K562 (cell line): ENCODE results near the gene NELFE. TPM values are rescaled to one million over a fixed set of nuclear protein-coding genes. Genes with fewer than 3 reads are reported as not detected.

Experiments used
- ATAC-seq: fragments of 200-7000 bp; cut with Tn5 transposase; 3 replicates; pipeline ENCODE4 v1.9.1; 2020; ENCODE audit warnings: moderate library complexity
- BruUV-seq: library from RNA; stranded (reverse); fragments of 400-500 nt; replicated peaks from 2 replicates; lab custom pipeline; 2021; lab: Mats Ljungman, UMichigan
- CTCF ChIA-PET: fragments of 300-600 bp; formaldehyde crosslinking; extraction: SDS; loops from one replicate; lab custom pipeline; 2021; ENCODE audit warnings: low intra/inter-chr PET ratio; lab: Yijun Ruan, JAX
- POLR2A ChIA-PET: fragments of 300-600, 350-650 bp; sonication (Branson Sonifier 250); formaldehyde crosslinking; extraction: SDS; loops from one replicate; lab custom pipeline; 2021; ENCODE audit warnings: antibody characterized with exemption, inconsistent platforms; lab: Yijun Ruan, JAX
- DNase-seq, 4 experiments: peaks; one replicate each; pipeline versions ENCODE4 v3.0.0 to v3.0.0-alpha.2; 2011 to 2018; ENCODE audit warnings: low spot score in 3 of 4, mixed read lengths in 3 of 4; ENCODE audit errors: extremely low read depth in 1 of 4
- FAIRE-seq: peaks from 2 replicates; lab custom pipeline; 2011; peaks lifted over from hg19 to GRCh38; lab: Jason Lieb, UNC
- H2AFZ ChIP-seq: 2 replicates; pipeline ENCODE4 v1.6.0; 2011; ENCODE audit warnings: low read depth, low read length, control low read depth, inconsistent platforms
- H3K27ac ChIP-seq: fragments of 200-600 bp; 3 replicates; pipeline ENCODE4 v1.8.0; 2011; ENCODE audit warnings: low read depth, mild to moderate bottlenecking, control low read depth, inconsistent platforms, low read length, moderate library complexity, mixed read lengths; ENCODE audit errors: extremely low read depth
- H3K27me3 ChIP-seq, 2 experiments: fragments of 300-600 bp in 1 of 2; 2 replicates in 1 of 2; 3 replicates in 1 of 2; pipeline versions ENCODE4 v1.6.0 to v1.8.0; 2011; ENCODE audit warnings: inconsistent platforms in 2 of 2, low read length in 2 of 2, mild to moderate bottlenecking in 1 of 2, mixed read lengths in 1 of 2, moderate library complexity in 1 of 2; ENCODE audit not compliant: control insufficient read depth in 2 of 2, insufficient read depth in 2 of 2
- H3K36me3 ChIP-seq: fragments of 300-600 bp; 3 replicates; pipeline ENCODE4 v1.8.0; 2011; ENCODE audit warnings: mild to moderate bottlenecking, low read length, inconsistent platforms; ENCODE audit not compliant: control insufficient read depth, insufficient read depth
- H3K4me1 ChIP-seq, 2 experiments: fragments of 200-600 bp in 1 of 2; replicated peaks in 1 of 2; 2 replicates in 1 of 2; 3 replicates in 1 of 2; pipeline versions ENCODE4 v1.5.1 to v1.8.0; 2011; ENCODE audit warnings: inconsistent platforms in 2 of 2, low read length in 2 of 2, mild to moderate bottlenecking in 1 of 2, mixed read lengths in 1 of 2, moderate library complexity in 1 of 2; ENCODE audit not compliant: control insufficient read depth in 2 of 2, insufficient read depth in 2 of 2
- H3K4me2 ChIP-seq: 2 replicates; pipeline ENCODE4 v1.6.1; 2011; ENCODE audit warnings: low read length, control low read depth, inconsistent platforms, mixed read lengths; ENCODE audit not compliant: insufficient read depth
- H3K4me3 ChIP-seq: fragments of 200-600 bp; sonication (generic), shearing (Covaris generic); 2 replicates; pipeline ENCODE4 v1.5.1; 2016; ENCODE audit warnings: control low read depth, inconsistent platforms
- H3K79me2 ChIP-seq: fragments of 200-600 bp; 3 replicates; pipeline ENCODE4 v1.8.0; 2011; ENCODE audit warnings: low read length, inconsistent platforms; ENCODE audit not compliant: control insufficient read depth, insufficient read depth
- H3K9ac ChIP-seq, 2 experiments: 2 replicates each; pipeline versions ENCODE4 v1.6.0 to v1.6.1; 2011; ENCODE audit warnings: low read depth in 2 of 2, low read length in 2 of 2, control low read depth in 1 of 2, inconsistent platforms in 1 of 2, mild to moderate bottlenecking in 1 of 2, mixed read lengths in 1 of 2; ENCODE audit not compliant: insufficient read depth in 1 of 2
- H3K9me1 ChIP-seq: one replicate; pipeline ENCODE4 v1.6.0; 2011; ENCODE audit warnings: inconsistent platforms, mild to moderate bottlenecking, low read length, moderate library complexity; ENCODE audit not compliant: control insufficient read depth, insufficient read depth
- H3K9me3 ChIP-seq: replicated peaks from 2 replicates; pipeline ENCODE4 v1.5.1; 2011; ENCODE audit warnings: low read depth, low read length, inconsistent platforms; ENCODE audit not compliant: control insufficient read depth, insufficient read depth
- H4K20me1 ChIP-seq: replicated peaks from 2 replicates; pipeline ENCODE4 v1.6.1; 2011; ENCODE audit warnings: low read length, inconsistent platforms, mixed read lengths; ENCODE audit not compliant: control insufficient read depth, insufficient read depth
- C11orf30 ChIP-seq: fragments of 450-650 bp; IDR thresholded peaks from 2 replicates; pipeline ENCODE4 v1.6.1; 2016; ENCODE audit warnings: low read depth, mild to moderate bottlenecking
- DNMT1 ChIP-seq: fragments of 450-650 bp; IDR thresholded peaks from 2 replicates; pipeline ENCODE4 v1.6.1; 2016; ENCODE audit warnings: antibody characterized with exemption, mild to moderate bottlenecking
- E4F1 ChIP-seq: fragments of 250-450 bp; sonication (Bioruptor Pico); IDR thresholded peaks from 2 replicates; pipeline ENCODE4 v1.5.0; 2021; ENCODE audit warnings: mild to moderate bottlenecking, borderline replicate concordance
- ETV1 ChIP-seq: fragments of 450-650 bp; conservative IDR thresholded peaks from 2 replicates; pipeline ENCODE4 v1.6.1; 2016; ENCODE audit warnings: missing genetic modification characterization, control low read depth, low read depth, missing compliant biosample characterization
- ZNF253 ChIP-seq: fragments of 250-450 bp; sonication (Bioruptor Pico); conservative IDR thresholded peaks from 2 replicates; pipeline ENCODE4 v1.6.1; 2021; ENCODE audit warnings: mild to moderate bottlenecking
- WGBS: fragments of 100-300 bp; shearing (Covaris generic); methylation state at CpG from one replicate; pipeline ENCODE4 v1.1.6; 2016; ENCODE audit warnings: low coverage, mixed read lengths; ENCODE audit not compliant: insufficient coverage; ENCODE audit errors: missing lambda C conversion rate; 5-methylcytosine and 5-hydroxymethylcytosine counted together
- in situ Hi-C: fragments of 300-500 bp; cut with MboI; formaldehyde crosslinking; loops from 4 replicates; pipeline ENCODE4 v1.15.0; 2018; ENCODE audit warnings: inconsistent platforms, mixed read lengths
- intact Hi-C: fragments of 100-400 bp; cut with micrococcal nuclease; formaldehyde crosslinking; loops from 2 replicates; pipeline ENCODE4 v1.14.2; 2022
- polyA plus RNA-seq, 8 experiments: library from polyadenylated mRNA; depleted of rRNA in 4 of 8; stranded (reverse) in 5 of 8; unstranded in 3 of 8; fragments of >200 nt; fragmentation: Nextera tagmentation in 2 of 8; fragmentation: Illumina TruSeq in 1 of 8; extraction: Ambion mirVana in 2 of 8; extraction: Trizol in 1 of 8; gene quantifications; 2 replicates each; pipeline versions ENCODE4 v1.2.1 to v1.2.3, GENCODE V29; 2011 to 2014; ENCODE audit warnings: inconsistent platforms in 1 of 8, missing spikeins in 1 of 8
- total RNA-seq, 7 experiments: library from RNA; depleted of rRNA in 6 of 7; stranded (reverse); fragments of >200 nt in 6 of 7; fragmentation: Illumina TruSeq in 2 of 7; extraction: Trizol in 2 of 7; gene quantifications; 2 replicates each; pipeline versions ENCODE4 v1.2.1 to v1.2.3, GENCODE V29; 2011 to 2021; ENCODE audit warnings: low replicate concordance in 1 of 7
- TF ChIP-seq, protein P1 (sequence below): sonication (generic); formaldehyde crosslinking; IDR thresholded peaks from 2 replicates; pipeline ENCODE4 v1.8.1; 2023; ENCODE audit warnings: mild to moderate bottlenecking, missing genetic modification reagents

NELFE gene
- total and polyA plus RNA-seq, 9 of the 15 experiments (the other 6 are each of a cell fraction or from before 2014, with no cell fraction given), result 15.2 to 157 (median 91.5) TPM

- TF ChIP-seq E4F1, result peak; percentile 64; the same call in 1 of the 2 replicates
Measured at GRCh38 chr6:31971279-31971992, 12.7 kb upstream of the NELFE start (continued).

GRCh38 chr6:31970604-31971271, 12.0 kb upstream of the NELFE start:
- Histone ChIP-seq H3K9ac (peak overlapping the region; percentile 90 to 96), H3K27me3 (no peaks in the 10 kb centered on the region), H3K9me3 (no peaks in the 10 kb centered on the region), H3K9me1 (no peaks in the 10 kb centered on the region), H3K79me2 (peaks cover 48% of the 10 kb centered on the region), H4K20me1 (no peaks in the 10 kb centered on the region), H2AFZ (no peak overlapping the region), H3K36me3 (peaks cover 63% of the 10 kb centered on the region), H3K4me1 (peaks cover 56 to 61% of the 10 kb centered on the region in 2 experiments; a peak in 4 of 5 replicates), H3K4me2 (peak overlapping the region; percentile 99), H3K27ac (peak overlapping the region; percentile 84), H3K4me3 (peak overlapping the region; percentile 56)
- DNase-seq (no peak), FAIRE-seq (no peak), ATAC-seq (no peak)
- no TSS peak for BruUV-seq
- CTCF ChIA-PET, result no interaction called here
- POLR2A ChIA-PET, result interaction anchor here (0.7 to 5.8 kb wide), 11 partner anchors 9 to 310 kb away, joined by 3 to 74 read pairs (median 4); partner anchors contain the start of genes C6orf47, FKBPL, NELFE and SKIC2
- intact Hi-C loops, result loop anchor here (10.0 kb wide), 1 partner anchor 236 kb away; the partner anchor contains the start of gene CLIC1
- in situ Hi-C loops, result loop anchor here (5.0 kb wide), 1 partner anchor 47 kb away; no protein-coding TSS in a partner anchor
- 55% methylated on average over 17 of the region's 18 CpGs for WGBS
- no peak for TF ChIP-seq DNMT1
- TF ChIP-seq, protein P1, sequence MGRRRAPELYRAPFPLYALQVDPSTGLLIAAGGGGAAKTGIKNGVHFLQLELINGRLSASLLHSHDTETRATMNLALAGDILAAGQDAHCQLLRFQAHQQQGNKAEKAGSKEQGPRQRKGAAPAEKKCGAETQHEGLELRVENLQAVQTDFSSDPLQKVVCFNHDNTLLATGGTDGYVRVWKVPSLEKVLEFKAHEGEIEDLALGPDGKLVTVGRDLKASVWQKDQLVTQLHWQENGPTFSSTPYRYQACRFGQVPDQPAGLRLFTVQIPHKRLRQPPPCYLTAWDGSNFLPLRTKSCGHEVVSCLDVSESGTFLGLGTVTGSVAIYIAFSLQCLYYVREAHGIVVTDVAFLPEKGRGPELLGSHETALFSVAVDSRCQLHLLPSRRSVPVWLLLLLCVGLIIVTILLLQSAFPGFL (CRISPR knock-in tag), result no peak
- no peak for TF ChIP-seq ZNF253
- peak; percentile 28; the same call in 1 of the 2 replicates for TF ChIP-seq C11orf30
- TF ChIP-seq ETV1 (tag), result no peak
